CD4-positive, CD25-positive, alpha-beta regulatory T cell (primary cell): Measurements from ENCODE around the gene BAIAP2. TPM values are rescaled to one million over a fixed set of nuclear protein-coding genes. Genes with fewer than 3 reads are reported as not detected.

Experiments used
- ATAC-seq, 2 donors: fragments of 150-1000 bp; cut with Tn5 transposase; one replicate each; pipeline ENCODE4 v1.10.0; 2021; ENCODE audit warnings: low read depth in 2 of 2, moderate number of reproducible peaks in 2 of 2, moderate library complexity in 1 of 2
- DNase-seq, 3 donors: peaks; one replicate each; pipeline versions ENCODE4 v3.0.0 to v3.0.0-alpha.2; 2012 to 2022; ENCODE audit warnings: mixed read lengths in 1 of 3
- H3K27ac ChIP-seq: one replicate; pipeline ENCODE4 v1.7.0; 2013; ENCODE audit warnings: mild to moderate bottlenecking, low read length; ENCODE audit not compliant: insufficient read depth, poor library complexity, severe bottlenecking
- H3K27me3 ChIP-seq: one replicate; pipeline ENCODE4 v1.7.0; 2013; ENCODE audit warnings: low read length; ENCODE audit not compliant: control insufficient read depth, insufficient read depth
- H3K36me3 ChIP-seq: one replicate; pipeline ENCODE4 v1.7.0; 2013; ENCODE audit warnings: mild to moderate bottlenecking, low read length, moderate library complexity; ENCODE audit not compliant: control insufficient read depth, insufficient read depth
- H3K4me1 ChIP-seq: 2 replicates; pipeline ENCODE4 v1.7.0; 2013; ENCODE audit warnings: mild to moderate bottlenecking, low read length; ENCODE audit not compliant: insufficient read depth, control insufficient read depth, poor library complexity, severe bottlenecking
- H3K4me3 ChIP-seq: one replicate; pipeline ENCODE4 v1.7.0; 2013; ENCODE audit warnings: low read depth, mild to moderate bottlenecking, low read length, moderate library complexity
- H3K9me3 ChIP-seq, 2 experiments: 1 replicate in 1 of 2; 2 replicates in 1 of 2; pipeline ENCODE4 v1.7.0; 2013; ENCODE audit warnings: low read length in 2 of 2, mild to moderate bottlenecking in 1 of 2, moderate library complexity in 1 of 2; ENCODE audit not compliant: control insufficient read depth in 2 of 2
- H3K27ac Mint-ChIP-seq, 3 donors: one replicate each; pipeline ENCODE4 v1.8.0; 2020 to 2022; ENCODE audit warnings: mild to moderate bottlenecking in 3 of 3, mixed read lengths in 3 of 3, moderate library complexity in 2 of 3
- H3K27me3 Mint-ChIP-seq: one replicate; pipeline ENCODE4 v1.8.0; 2022; ENCODE audit warnings: mild to moderate bottlenecking, mixed read lengths
- H3K36me3 Mint-ChIP-seq: one replicate; pipeline ENCODE4 v1.8.0; 2020; ENCODE audit warnings: mixed read lengths
- H3K4me1 Mint-ChIP-seq, 4 donors: one replicate each; pipeline ENCODE4 v1.8.0; 2020 to 2022; ENCODE audit warnings: mixed read lengths in 4 of 4, mild to moderate bottlenecking in 1 of 4
- H3K4me3 Mint-ChIP-seq, 4 donors: one replicate each; pipeline ENCODE4 v1.8.0; 2020 to 2022; ENCODE audit warnings: mild to moderate bottlenecking in 4 of 4, mixed read lengths in 4 of 4, moderate library complexity in 3 of 4
- H3K9me3 Mint-ChIP-seq, 7 donors: one replicate each; pipeline ENCODE4 v1.8.0; 2020 to 2022; ENCODE audit warnings: mixed read lengths in 7 of 7, mild to moderate bottlenecking in 3 of 7, moderate library complexity in 2 of 7
- polyA plus RNA-seq, 4 donors: library from polyadenylated mRNA; unstranded; fragments of 300-500 nt; fragmentation: Illumina TruSeq; gene quantifications; one replicate each; pipeline ENCODE4 v1.2.3, GENCODE V29; 2021
- total RNA-seq: library from RNA; stranded (reverse); gene quantifications from one replicate; pipeline ENCODE4 v1.2.3, GENCODE V29; 2022

Gene BAIAP2
- total and polyA plus RNA-seq, 5 donors from 2014 or later, result 1.5 to 6.8 (median 1.7) TPM

DNA sequence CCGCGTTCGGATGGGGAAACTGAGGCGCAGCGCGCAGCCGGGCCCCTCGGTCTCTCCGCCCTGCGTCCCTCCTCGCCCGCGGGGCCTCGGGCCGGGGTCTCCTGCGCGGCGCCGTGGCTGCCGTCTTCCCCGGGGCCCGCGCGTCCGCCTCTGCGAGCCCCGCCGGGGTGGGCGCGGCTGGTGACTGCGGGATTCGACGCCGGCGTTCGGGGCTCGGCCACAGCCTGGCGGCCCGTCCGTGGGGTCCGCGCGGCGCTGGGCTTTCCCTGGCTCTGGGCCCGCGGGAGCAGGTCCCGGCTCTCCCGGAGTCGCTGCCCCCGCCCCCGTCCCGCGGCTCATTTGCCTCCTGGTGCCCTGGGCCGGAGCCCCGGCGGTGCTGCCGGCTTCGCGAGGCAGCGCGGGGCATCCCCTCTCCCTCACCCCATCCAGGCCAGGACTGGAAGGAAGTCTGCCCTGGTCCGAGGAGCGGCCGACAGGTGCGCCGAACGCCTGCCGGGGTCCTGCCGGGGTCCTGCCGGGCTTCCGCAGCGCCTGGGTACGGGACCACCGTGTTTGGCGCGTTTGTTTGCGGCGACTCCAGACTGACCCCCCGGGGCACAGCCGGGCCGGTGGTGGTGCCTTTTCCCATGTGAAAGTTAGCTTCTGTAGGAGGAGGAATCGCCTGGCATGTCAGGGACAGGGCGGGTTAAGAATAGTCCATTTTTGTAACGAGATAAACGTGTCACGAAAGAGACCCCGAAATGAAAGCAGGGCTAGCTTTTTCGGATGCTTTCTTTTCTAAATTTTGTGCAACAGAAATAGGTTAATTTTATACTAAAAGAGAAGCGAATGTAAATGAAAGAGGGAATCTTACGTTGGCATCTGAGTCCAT is 42.6 kb upstream of the BAIAP2 start:
- H3K9me3 ChIP-seq, result no peaks in the 10 kb centered on the region
- peaks cover 24% of the 10 kb centered on the region for H3K4me1 ChIP-seq
- Mint-ChIP-seq H3K36me3 (no peaks in the 10 kb centered on the region), H3K27me3 (peaks cover 16% of the 10 kb centered on the region), H3K9me3 (no peaks in the 10 kb centered on the region), H3K4me1 (peaks cover 0 to 36% (median 3%) of the 10 kb centered on the region in 4 donors), H3K27ac (peak overlapping the region; percentile 38 to 83 (median 71)), H3K4me3 (peak overlapping the region; percentile 86 to 93 (median 86))
- H3K27ac ChIP-seq, result peak overlapping the region; percentile 49
- DNase-seq, result no peak
- H3K4me3 ChIP-seq, result peak overlapping the region; percentile 67
- peaks cover 17% of the 10 kb centered on the region for H3K36me3 ChIP-seq
- peak in 1 of 2 donors; percentile 3 for ATAC-seq
- H3K27me3 ChIP-seq, result no peaks in the 10 kb centered on the region

- Mint-ChIP-seq H3K27me3 (peaks cover 16% of the 10 kb centered on the region), H3K27ac (peak overlapping the region; percentile 38 to 98 (median 83)), H3K4me3 (peak overlapping the region; percentile 86 to 93 (median 86)), H3K4me1 (peaks cover 0 to 36% (median 3%) of the 10 kb centered on the region in 4 donors), H3K36me3 (no peaks in the 10 kb centered on the region), H3K9me3 (no peaks in the 10 kb centered on the region)
- H3K4me1 ChIP-seq, result peaks cover 24% of the 10 kb centered on the region
- no peaks in the 10 kb centered on the region for H3K9me3 ChIP-seq
- DNase-seq, result no peak
- H3K27me3 ChIP-seq, result no peaks in the 10 kb centered on the region
- peaks cover 20% of the 10 kb centered on the region for H3K36me3 ChIP-seq
- no peak overlapping the region for H3K27ac ChIP-seq
- ATAC-seq, result no peak
- peak overlapping the region; percentile 67 for H3K4me3 ChIP-seq
Observed at GRCh38 chr17:80992948-80993624, 41.9 kb upstream of the BAIAP2 start.

GRCh38 chr17:80995131-80995530 is 39.8 kb upstream of the BAIAP2 start:
- peak overlapping the region in 1 of 4 donors; percentile 73 for H3K4me3 Mint-ChIP-seq
- no peaks in the 10 kb centered on the region for H3K36me3 Mint-ChIP-seq
- H3K9me3 ChIP-seq, result no peaks in the 10 kb centered on the region
- no peak overlapping the region for H3K4me3 ChIP-seq
- peaks cover 0 to 27% (median 3%) of the 10 kb centered on the region in 4 donors for H3K4me1 Mint-ChIP-seq
- no peak for DNase-seq
- no peaks in the 10 kb centered on the region for H3K27me3 ChIP-seq
- peak overlapping the region in 1 of 3 donors; percentile 61 for H3K27ac Mint-ChIP-seq
- H3K36me3 ChIP-seq, result peaks cover 32% of the 10 kb centered on the region
- ATAC-seq, result no peak
- peaks cover 11% of the 10 kb centered on the region for H3K27me3 Mint-ChIP-seq
- H3K9me3 Mint-ChIP-seq, result no peaks in the 10 kb centered on the region
- peaks cover 15% of the 10 kb centered on the region for H3K4me1 ChIP-seq
- no peak overlapping the region for H3K27ac ChIP-seq

GRCh38 chr17:80996422-80997305 is 38.3 kb upstream of the BAIAP2 start:
- no peaks in the 10 kb centered on the region for H3K36me3 Mint-ChIP-seq
- peak overlapping the region in 1 of 4 donors; percentile 51 for H3K4me3 Mint-ChIP-seq
- no peak overlapping the region for H3K4me3 ChIP-seq
- H3K4me1 Mint-ChIP-seq, result peaks cover 0 to 22% (median 6%) of the 10 kb centered on the region in 4 donors
- no peaks in the 10 kb centered on the region for H3K9me3 Mint-ChIP-seq
- no peaks in the 10 kb centered on the region for H3K27me3 ChIP-seq
- peaks cover 3% of the 10 kb centered on the region for H3K27me3 Mint-ChIP-seq
- ATAC-seq (no peak), DNase-seq (no peak)
- H3K9me3 ChIP-seq, result no peaks in the 10 kb centered on the region
- H3K27ac ChIP-seq, result no peak overlapping the region
- H3K27ac Mint-ChIP-seq, result peak overlapping the region in 1 of 3 donors; percentile 38
- H3K4me1 ChIP-seq, result peaks cover 15% of the 10 kb centered on the region
- H3K36me3 ChIP-seq, result peaks cover 32% of the 10 kb centered on the region

- Histone ChIP-seq H3K27ac (no peak overlapping the region), H3K9me3 (no peaks in the 10 kb centered on the region), H3K27me3 (no peaks in the 10 kb centered on the region), H3K4me1 (peaks cover 10% of the 10 kb centered on the region), H3K36me3 (peaks cover 32% of the 10 kb centered on the region), H3K4me3 (no peak overlapping the region)
- no peaks in the 10 kb centered on the region for H3K36me3 Mint-ChIP-seq
- ATAC-seq (peak in 1 of 2 donors; percentile 9), DNase-seq (no peak)
- no peak overlapping the region for H3K4me3 Mint-ChIP-seq
- no peaks in the 10 kb centered on the region for H3K9me3 Mint-ChIP-seq
- no peak overlapping the region for H3K27ac Mint-ChIP-seq
- H3K4me1 Mint-ChIP-seq, result peaks cover 0 to 26% (median 9%) of the 10 kb centered on the region in 4 donors
- peaks cover 12% of the 10 kb centered on the region for H3K27me3 Mint-ChIP-seq
Observed at GRCh38 chr17:80997424-80998117, 37.4 kb upstream of the BAIAP2 start.

GRCh38 chr17:80998118-80998747 is 36.7 kb upstream of the BAIAP2 start:
- Histone ChIP-seq H3K27ac (no peak overlapping the region), H3K9me3 (no peaks in the 10 kb centered on the region), H3K4me3 (no peak overlapping the region), H3K36me3 (peaks cover 32% of the 10 kb centered on the region), H3K27me3 (no peaks in the 10 kb centered on the region), H3K4me1 (peaks cover 3% of the 10 kb centered on the region)
- DNase-seq (no peak), ATAC-seq (no peak)
- Mint-ChIP-seq H3K27me3 (peaks cover 17% of the 10 kb centered on the region), H3K4me3 (no peak overlapping the region), H3K4me1 (peaks cover 0 to 24% (median 7%) of the 10 kb centered on the region in 4 donors), H3K9me3 (no peaks in the 10 kb centered on the region), H3K36me3 (no peaks in the 10 kb centered on the region), H3K27ac (no peak overlapping the region)
